Measurements from ENCODE around the gene ATP2A3. TPM values are rescaled to one million over a fixed set of nuclear protein-coding genes. Genes with fewer than 3 reads are reported as not detected.

Gene ATP2A3
- total RNA-seq, 1 experiment from 2014 or later = 3.3 TPM

- CTCF ChIA-PET = no interaction called here
- TF ChIP-seq EZH2 (IDR thresholded peaks at IDR 0.05; ENCODE audit: low read length, unreplicated experiment) (no peak), CTCF (conservative IDR thresholded peaks at IDR 0.05; ENCODE audit: low read depth, low read length) (no peak), EZH2phosphoT487 (IDR thresholded peaks at IDR 0.05; ENCODE audit: borderline replicate concordance, low read length) (no peak)
- Histone ChIP-seq H2AFZ (ENCODE audit: low read length) (no peak overlapping the region), H3K27ac (ENCODE audit: low read length) (no peak overlapping the region), H3K36me3 (ENCODE audit: low read depth, low read length) (no peaks in the 10 kb centered on the region), H3K79me2 (ENCODE audit: low read length) (no peaks in the 10 kb centered on the region), H3K9me3 (ENCODE audit: low read length) (no peaks in the 10 kb centered on the region), H3K4me3 (ENCODE audit: low read length) (no peak overlapping the region), H3K27me3 (ENCODE audit: low read length) (no peaks in the 10 kb centered on the region), H4K20me1 (ENCODE audit: low read length) (no peaks in the 10 kb centered on the region), H3K9me2 (replicated peaks; ENCODE audit: low read length) (no peaks in the 10 kb centered on the region), H3K4me2 (ENCODE audit: low read length) (no peak overlapping the region), H3K4me1 (ENCODE audit: insufficient read depth, low read length) (no peaks in the 10 kb centered on the region), H3F3A (ENCODE audit: low read length, unreplicated experiment) (no peaks in the 10 kb centered on the region), H3K9ac (ENCODE audit: low read length) (no peak overlapping the region)
- POLR2A ChIA-PET (ENCODE audit: unreplicated experiment) = interaction anchor here (0.5 kb wide), 1 partner anchor 926 kb away, joined by 3 read pairs; no protein-coding TSS in a partner anchor
- BruUV-seq (replicated peaks) = no TSS peak
- DNase-seq (no peak), ATAC-seq (no peak)
- intact Hi-C loops (cut with micrococcal nuclease) = no loop called here
These were observed 36.9 kb upstream of the ATP2A3 start for GRCh38 chr17:4001048-4001590.

GRCh38 chr17:3998436-3998835 lies 34.2 kb upstream of the ATP2A3 start:
- TF ChIP-seq EZH2phosphoT487 (IDR thresholded peaks at IDR 0.05; ENCODE audit: borderline replicate concordance, low read length) (no peak), EZH2 (IDR thresholded peaks at IDR 0.05; ENCODE audit: low read length, unreplicated experiment) (no peak)
- no peaks in the 10 kb centered on the region for H4K20me1 ChIP-seq (ENCODE audit: low read length)
- DNase-seq (no peak), ATAC-seq (no peak)
- BruUV-seq (replicated peaks) = no TSS peak
- no peaks in the 10 kb centered on the region for H3K9me3 ChIP-seq (ENCODE audit: low read length)
- H3K27ac ChIP-seq (ENCODE audit: low read length) = no peak overlapping the region
- no peaks in the 10 kb centered on the region for H3K36me3 ChIP-seq (ENCODE audit: low read depth, low read length)
- no peaks in the 10 kb centered on the region for H3F3A ChIP-seq (ENCODE audit: low read length, unreplicated experiment)
- H3K4me2 ChIP-seq (ENCODE audit: low read length) = no peak overlapping the region
- CTCF ChIA-PET = no interaction called here
- H3K27me3 ChIP-seq (ENCODE audit: low read length) = no peaks in the 10 kb centered on the region
- H3K4me3 ChIP-seq (ENCODE audit: low read length) = no peak overlapping the region
- no peaks in the 10 kb centered on the region for H3K4me1 ChIP-seq (ENCODE audit: insufficient read depth, low read length)
- POLR2A ChIA-PET (ENCODE audit: unreplicated experiment) = no interaction called here
- H3K9ac ChIP-seq (ENCODE audit: low read length) = no peak overlapping the region
- H3K9me2 ChIP-seq (replicated peaks; ENCODE audit: low read length) = no peaks in the 10 kb centered on the region
- H3K79me2 ChIP-seq (ENCODE audit: low read length) = no peaks in the 10 kb centered on the region
- intact Hi-C loops (cut with micrococcal nuclease) = no loop called here
- H2AFZ ChIP-seq (ENCODE audit: low read length) = no peak overlapping the region

- no peaks in the 10 kb centered on the region for H4K20me1 ChIP-seq (ENCODE audit: low read length)
- no peak overlapping the region for H3K4me2 ChIP-seq (ENCODE audit: low read length)
- no peak overlapping the region for H2AFZ ChIP-seq (ENCODE audit: low read length)
- TF ChIP-seq EZH2phosphoT487 (IDR thresholded peaks at IDR 0.05; ENCODE audit: borderline replicate concordance, low read length) = no peak
- no peak for TF ChIP-seq CTCF (conservative IDR thresholded peaks at IDR 0.05; ENCODE audit: low read depth, low read length)
- TF ChIP-seq EZH2 (IDR thresholded peaks at IDR 0.05; ENCODE audit: low read length, unreplicated experiment) = no peak
- H3K9ac ChIP-seq (ENCODE audit: low read length) = no peak overlapping the region
- H3K9me2 ChIP-seq (replicated peaks; ENCODE audit: low read length) = no peaks in the 10 kb centered on the region
- H3K4me1 ChIP-seq (ENCODE audit: insufficient read depth, low read length) = no peaks in the 10 kb centered on the region
- ChIA-PET POLR2A (ENCODE audit: unreplicated experiment) (no interaction called here), CTCF (no interaction called here)
- no peak overlapping the region for H3K4me3 ChIP-seq (ENCODE audit: low read length)
- no peaks in the 10 kb centered on the region for H3K36me3 ChIP-seq (ENCODE audit: low read depth, low read length)
- H3K79me2 ChIP-seq (ENCODE audit: low read length) = no peaks in the 10 kb centered on the region
- H3K27me3 ChIP-seq (ENCODE audit: low read length) = no peaks in the 10 kb centered on the region
- BruUV-seq (replicated peaks) = no TSS peak
- DNase-seq = no peak
- H3K9me3 ChIP-seq (ENCODE audit: low read length) = no peaks in the 10 kb centered on the region
- ATAC-seq = no peak
- no peaks in the 10 kb centered on the region for H3F3A ChIP-seq (ENCODE audit: low read length, unreplicated experiment)
- H3K27ac ChIP-seq (ENCODE audit: low read length) = no peak overlapping the region
- intact Hi-C loops (cut with micrococcal nuclease) = no loop called here
These were observed 30.8 kb upstream of the ATP2A3 start for GRCh38 chr17:3995067-3995466.
